ENCODE results near the gene SLC46A1. TPM values are rescaled to one million over a fixed set of nuclear protein-coding genes. Genes with fewer than 3 reads are reported as not detected.

Gene SLC46A1
- total RNA-seq, 1 experiment from 2014 or later: 4.6 TPM

DNA sequence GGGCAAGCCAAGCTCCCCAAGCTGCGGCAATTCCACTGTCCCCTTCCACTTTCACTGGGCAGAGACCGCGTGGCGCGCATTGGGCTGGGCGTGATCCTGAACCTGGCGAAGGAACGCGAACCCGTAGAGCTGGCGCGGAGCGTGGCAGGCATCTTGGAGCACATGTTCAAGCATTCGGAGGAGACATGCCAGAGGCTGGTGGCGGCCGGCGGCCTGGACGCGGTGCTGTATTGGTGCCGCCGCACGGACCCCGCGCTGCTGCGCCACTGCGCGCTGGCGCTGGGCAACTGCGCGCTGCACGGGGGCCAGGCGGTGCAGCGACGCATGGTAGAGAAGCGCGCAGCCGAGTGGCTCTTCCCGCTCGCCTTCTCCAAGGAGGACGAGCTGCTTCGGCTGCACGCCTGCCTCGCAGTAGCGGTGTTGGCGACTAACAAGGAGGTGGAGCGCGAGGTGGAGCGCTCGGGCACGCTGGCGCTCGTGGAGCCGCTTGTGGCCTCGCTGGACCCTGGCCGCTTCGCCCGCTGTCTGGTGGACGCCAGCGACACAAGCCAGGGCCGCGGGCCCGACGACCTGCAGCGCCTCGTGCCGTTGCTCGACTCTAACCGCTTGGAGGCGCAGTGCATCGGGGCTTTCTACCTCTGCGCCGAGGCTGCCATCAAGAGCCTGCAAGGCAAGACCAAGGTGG is 24.7 kb downstream of the SLC46A1 start:
- no peak for DNase-seq (ENCODE audit: low read depth)

DNA sequence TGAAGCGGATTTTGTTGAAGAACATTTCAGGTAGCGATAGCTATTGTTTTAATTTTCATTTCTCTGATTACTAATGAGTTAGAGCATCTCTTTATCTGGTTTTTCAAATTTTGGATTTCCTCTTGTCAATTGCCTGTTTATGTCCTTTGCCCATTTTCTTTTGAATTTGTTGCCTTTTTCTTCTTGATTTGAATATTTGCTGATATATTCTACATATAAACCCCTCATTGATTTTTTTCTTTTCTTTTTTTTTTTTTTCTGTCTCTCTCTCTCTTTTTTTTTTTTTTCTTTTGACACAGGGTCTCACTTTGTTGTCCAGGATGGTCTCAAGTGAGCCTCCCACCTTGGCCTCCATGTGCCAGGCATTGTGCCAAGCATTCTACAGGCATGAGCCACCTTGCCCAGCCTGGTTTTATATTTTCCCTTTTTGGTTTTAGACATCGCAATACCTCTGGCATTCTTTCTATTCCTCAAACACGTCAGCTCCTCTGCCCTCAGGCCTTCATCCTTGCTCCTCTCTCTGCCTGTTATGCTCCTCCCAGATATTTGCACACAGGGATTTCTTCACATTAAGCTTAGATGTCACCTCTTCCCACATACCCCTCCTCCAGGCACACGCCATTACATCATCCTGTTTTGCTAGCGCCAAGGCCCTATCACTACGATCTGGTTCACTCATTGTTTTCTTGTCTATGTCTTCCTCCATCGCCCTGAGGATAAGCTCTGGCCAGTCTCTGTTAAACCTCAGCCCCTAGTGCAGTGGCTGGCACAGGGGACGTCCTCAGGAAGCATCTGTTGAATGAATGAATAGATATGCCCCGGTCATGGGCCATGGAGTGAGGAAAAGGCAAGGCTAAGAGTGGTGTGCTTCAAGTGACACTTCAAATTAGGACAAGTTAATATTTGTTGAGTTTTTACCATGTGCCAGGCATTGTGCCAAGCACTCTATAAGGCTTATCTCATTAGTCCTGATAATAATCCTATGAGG is 25.9 kb downstream of the SLC46A1 start:
- DNase-seq (ENCODE audit: low read depth): peak; percentile 41

DNA sequence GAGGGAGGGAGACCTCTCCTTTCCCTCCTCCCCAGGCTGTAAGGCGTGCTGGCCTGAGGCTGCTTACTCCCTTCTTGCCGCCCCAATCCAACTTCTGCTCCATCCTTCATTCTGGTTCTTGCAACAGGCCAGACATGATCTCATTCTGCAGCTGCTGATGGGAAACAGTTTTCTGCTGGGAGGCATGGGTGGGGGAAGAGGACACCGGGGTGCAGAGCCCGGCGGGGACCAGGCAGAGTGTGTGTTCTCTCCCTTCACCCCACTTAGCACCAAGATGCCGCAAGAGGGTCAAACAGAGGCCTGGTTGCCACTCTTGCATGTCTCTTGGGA is 33.1 kb downstream of the SLC46A1 start:
- no peak for DNase-seq (ENCODE audit: low read depth)

GRCh38 chr17:28372203-28372944 is 33.6 kb downstream of the SLC46A1 start:
- peak; percentile 47 for DNase-seq (ENCODE audit: low read depth)

DNA sequence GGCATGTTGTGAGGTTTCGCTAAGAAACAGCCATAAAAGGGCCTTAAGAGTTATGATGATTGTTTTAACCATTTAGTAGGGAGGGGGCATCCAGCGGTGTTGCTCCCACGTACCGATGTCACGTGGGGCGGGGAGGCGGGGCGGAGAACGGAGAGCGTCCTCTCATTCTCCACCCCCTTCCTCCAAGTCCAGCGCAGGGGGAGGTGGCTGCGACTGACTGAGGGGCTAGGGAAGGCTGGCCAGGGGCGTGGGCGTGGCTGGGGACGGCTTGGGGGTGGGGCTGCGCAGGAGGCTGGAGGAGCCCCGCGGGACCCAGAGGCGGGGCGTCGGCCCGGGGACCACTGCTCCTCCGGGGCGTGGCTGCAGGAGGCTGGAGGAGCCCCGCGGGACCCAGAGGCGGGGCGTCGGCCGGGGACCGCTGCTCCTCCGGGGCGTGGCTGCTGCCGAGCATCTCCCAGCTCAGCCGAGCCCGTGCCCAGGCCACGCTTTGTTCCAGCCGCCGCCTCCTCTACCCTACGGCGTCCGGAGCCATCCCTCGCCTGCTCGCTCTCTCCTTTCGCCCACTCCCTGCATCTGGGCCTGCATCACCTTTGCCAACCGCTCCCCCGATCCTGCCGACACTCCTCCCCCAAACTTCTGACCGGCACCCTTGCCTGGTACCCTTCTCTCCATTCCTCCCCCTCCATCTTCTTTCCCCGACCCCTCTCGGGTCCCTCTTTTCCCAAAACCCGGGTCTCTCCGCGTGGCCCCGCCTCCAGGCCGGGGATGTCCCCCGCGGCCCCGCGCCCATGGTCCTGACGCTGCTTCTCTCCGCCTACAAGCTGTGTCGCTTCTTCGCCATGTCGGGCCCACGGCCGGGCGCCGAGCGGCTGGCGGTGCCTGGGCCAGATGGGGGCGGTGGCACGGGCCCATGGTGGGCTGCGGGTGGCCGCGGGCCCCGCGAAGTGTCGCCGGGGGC is 34.5 kb downstream of the SLC46A1 start, which contains the start of gene SARM1:
TSS of gene SARM1 (plus strand) at position 450 of the 958 bp plus-strand sequence. CDS start at position 789, 339 bp downstream.
- DNase-seq (ENCODE audit: low read depth): peak; percentile 95

DNA sequence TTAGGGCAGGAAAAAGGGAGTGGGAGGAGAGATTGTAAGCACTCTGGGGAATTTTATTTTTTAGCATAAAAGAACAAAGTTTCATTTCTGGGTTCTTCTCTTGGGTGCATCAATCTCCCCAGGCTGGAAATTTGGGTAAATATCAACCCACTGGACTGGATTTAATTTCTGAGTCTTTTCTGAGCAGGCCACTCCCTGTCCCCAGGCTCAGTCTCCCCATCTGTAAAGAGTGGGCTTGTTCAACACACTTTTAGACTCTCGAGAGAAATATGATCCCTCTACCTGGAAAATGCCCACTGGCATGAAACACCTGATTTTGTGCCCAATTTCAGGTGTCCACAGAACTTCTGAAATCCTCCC is 35.3 kb downstream of the SLC46A1 start:
- DNase-seq (ENCODE audit: low read depth): no peak

GRCh38 chr17:28370035-28370743 is 35.8 kb downstream of the SLC46A1 start, which contains the start of gene VTN:
TSS of gene VTN (minus strand) at chr17:28370307. CDS start at chr17:28370203, 104 bp downstream.
- DNase-seq (ENCODE audit: low read depth): peak; percentile 47

DNA sequence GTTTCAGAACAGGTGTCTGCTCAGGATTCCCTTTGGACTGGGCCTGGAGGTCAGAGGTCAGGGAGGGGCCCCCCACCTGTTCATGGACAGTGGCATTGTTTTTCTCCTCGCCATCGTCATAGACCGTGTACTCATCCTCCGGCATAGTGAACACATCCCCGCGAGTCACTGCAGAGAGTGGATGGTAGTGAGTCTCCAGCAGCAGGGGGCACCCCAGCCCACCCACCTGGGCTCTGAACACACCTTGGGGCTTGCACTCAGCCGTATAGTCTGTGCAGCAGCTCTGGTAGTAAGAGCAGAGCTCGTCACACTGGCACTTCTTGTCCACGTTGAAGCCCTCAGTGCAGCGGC is 36.4 kb downstream of the SLC46A1 start:
- DNase-seq (ENCODE audit: low read depth): no peak

DNA sequence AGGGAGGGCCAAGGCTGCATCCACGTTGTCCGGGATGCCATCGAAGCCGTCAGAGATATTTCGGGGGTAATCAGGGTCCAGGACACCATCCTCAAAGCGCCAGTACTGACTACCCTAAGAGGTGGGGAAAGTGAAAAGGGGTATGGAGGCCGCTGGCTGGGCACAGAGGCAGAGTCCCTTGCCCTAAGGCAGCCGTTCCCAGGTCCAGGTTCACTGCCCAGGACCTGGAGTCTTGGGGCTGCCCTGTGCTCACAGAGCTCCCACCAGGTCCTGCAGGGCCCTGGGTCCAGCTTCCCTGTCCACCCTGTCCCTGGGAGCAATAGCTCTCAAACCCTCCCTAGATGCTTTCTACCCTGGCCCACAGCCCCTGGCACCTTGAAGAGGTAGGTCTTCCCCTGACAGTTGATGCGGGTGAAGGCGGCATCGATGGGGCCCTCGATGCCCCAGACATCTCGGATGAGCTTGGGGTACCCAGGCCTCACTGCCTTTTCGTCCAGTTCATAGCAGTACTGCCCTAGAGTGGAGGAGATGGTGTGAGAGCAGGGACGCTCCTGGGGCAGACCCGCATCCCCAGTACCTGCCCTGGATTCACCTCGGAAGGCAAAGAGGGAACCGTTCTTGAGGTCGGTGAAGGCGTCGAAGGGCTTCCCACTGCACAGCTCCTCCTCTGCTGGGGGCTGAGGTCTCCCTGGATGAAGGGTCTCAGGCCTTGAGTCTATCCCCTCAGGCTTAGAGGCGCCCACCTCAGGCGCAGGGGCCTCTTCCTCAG is 36.9 kb downstream of the SLC46A1 start:
- DNase-seq (ENCODE audit: low read depth): no peak

GRCh38 chr17:28368306-28368831 is 37.6 kb downstream of the SLC46A1 start:
- no peak for DNase-seq (ENCODE audit: low read depth)

DNA sequence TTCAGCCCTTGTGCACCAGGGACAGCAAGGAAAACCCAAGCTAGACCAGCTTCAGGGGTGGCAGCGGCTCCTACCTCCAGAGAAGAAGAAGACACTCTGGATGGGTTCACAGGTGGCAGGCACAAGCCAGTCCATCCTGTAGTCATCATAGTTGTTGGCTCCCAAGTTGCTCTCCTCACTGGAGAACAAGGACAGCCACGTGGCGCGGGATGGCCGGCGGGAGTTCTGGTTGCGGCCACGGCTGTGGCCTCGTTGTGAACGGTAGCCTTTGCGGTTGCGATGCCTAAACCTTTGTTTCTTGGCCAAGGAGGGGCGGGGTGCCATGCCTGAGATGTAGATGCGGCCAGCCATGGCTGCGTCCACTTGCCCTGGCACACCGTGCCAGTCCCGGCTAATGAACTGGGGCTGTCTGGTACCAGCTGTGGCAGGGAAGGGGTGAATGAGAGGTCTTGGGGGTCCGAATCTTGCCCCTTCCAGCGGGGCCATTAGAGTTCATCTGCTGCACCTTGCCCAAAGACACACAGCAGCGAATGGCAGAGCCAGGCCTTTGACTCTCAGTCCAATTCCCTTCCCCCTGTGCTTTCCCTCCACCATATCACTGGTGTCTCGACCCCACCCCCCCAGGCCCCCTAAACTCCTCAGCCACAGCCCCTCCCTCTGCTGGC is 38.2 kb downstream of the SLC46A1 start:
- no peak for DNase-seq (ENCODE audit: low read depth)

DNA sequence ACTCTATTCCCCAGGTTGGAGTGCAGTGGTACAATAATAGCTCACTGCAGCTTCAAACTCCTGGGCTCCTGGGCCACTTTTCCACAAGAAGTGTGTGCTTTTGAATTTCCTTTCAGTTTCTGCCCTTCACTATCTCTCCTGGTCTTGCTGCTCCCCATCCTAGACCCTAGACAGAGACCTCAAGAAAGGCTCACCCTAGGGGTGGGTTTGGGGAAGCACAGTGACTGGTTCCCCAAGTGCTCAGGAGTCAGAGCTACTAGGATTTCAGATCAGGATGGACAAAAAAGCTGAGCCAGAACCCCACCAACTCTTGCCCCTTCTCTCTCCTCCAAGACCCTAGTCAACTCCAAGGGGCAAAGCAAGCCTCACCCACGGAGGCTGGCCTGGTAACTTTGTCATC is 39.4 kb downstream of the SLC46A1 start:
- DNase-seq (ENCODE audit: low read depth): no peak

GRCh38 chr17:28365487-28365886 is 40.5 kb downstream of the SLC46A1 start:
- DNase-seq (ENCODE audit: low read depth): no peak

GRCh38 chr17:28364665-28365363 is 41.2 kb downstream of the SLC46A1 start, which contains the start of gene SEBOX:
TSS of gene SEBOX (minus strand) at chr17:28365199. CDS start at chr17:28365151, 48 bp downstream.
- DNase-seq (ENCODE audit: low read depth): no peak

DNA sequence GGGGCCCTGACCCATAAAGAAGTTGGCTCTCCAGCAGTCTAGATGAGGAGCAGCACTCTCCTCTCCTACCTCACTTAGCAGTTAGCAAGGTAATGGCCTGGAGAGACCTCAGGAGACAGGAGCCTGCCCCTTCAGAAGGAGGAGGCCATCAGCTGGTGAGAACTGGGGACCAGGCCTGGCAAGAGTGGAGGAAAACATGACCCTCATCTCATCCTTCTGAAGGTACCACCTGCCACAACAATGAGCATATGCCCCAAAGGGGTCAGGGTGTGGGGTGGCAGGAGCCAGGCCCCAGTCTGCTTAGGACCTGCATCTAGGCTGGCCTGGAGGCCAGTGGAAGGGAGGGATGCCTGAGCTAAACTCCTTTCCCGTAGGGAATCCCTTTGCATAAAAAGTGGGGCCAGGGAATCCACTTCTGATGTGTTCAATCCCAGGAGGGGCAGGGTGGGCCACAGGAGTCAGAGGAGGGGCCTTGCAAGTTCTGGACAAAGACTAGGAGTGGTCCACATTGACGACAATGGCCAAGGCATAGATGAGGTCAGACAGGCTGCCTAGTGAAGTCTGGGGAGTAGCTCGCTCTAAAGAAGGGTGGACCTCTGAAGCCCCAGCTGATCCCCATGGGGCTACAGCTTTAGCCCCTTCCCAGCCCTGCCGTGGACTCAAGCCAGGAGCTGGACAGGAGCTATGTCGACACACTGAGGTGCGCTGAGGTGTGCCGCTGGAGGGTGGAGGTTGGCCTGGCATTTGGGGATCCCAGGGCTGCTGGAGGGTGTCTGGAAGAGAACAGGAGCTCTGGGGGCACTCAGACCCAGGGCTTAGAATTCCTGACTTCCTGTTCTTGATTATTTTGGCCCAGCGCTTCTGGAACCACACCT is 42.0 kb downstream of the SLC46A1 start:
- DNase-seq (ENCODE audit: low read depth): no peak

DNA sequence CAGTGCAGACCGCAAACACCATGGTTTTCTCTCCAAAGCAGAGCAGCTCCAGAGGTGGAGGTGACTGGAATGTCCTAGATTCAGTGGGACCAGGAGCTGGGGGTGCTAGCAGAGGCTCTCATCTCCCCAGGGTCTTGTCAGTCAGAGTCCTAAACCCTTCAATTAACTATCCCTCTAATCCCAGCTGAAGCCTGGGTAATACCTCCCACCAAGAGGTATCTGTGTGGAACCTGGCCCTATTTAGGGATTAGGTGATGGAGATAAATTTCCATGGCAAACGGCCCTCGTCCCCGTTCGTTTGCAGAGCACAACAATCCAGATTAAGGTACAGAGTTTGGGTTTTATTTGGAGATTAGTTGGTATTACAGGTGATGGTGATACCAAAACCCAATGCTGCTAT is 42.8 kb downstream of the SLC46A1 start:
- no peak for DNase-seq (ENCODE audit: low read depth)

DNA sequence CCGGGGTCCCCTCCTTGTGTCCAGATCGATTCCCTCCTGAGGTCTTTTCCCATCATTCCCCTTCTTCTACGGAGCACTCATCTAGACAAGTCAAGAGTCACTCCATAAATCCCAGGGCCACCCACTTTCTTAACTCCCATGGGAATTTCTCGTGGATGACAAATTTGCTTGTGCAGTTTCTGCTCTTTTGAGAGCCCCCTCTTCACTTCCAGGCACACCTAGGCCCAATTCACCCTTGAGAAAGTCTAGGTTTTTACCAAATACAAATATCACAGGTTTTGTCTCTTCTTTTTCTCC is 48.2 kb downstream of the SLC46A1 start:
- DNase-seq (ENCODE audit: low read depth): no peak
